WI38 (cell line): ENCODE measurements around the gene AMPD2.

Experiments used
- H3K4me3 ChIP-seq: 2 replicates; pipeline ENCODE4 v1.5.1; 2011; ENCODE audit warnings: low read depth, mild to moderate bottlenecking, control low read depth, low read length
- TF ChIP-seq, protein P1 (sequence below): IDR thresholded peaks from 2 replicates; pipeline ENCODE4 v1.5.1; 2012; ENCODE audit warnings: low read depth, mild to moderate bottlenecking, control low read depth, low read length

The AMPD2 gene

DNA sequence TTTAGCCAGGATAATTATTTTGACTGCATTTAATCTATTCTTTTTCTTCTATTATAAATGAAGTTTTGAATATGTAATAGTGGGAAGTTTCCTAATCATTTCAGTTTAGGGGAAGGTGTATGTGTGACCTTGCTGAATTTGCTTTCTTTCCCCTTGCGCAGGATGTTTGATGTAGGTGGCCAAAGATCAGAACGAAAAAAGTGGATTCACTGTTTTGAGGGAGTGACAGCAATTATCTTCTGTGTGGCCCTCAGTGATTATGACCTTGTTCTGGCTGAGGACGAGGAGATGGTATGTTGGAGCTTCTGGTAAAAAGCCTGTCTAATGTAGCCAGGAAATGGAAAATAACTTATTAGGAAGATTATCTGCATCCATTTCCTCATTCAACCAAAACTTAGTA is 33.6 kb upstream of the AMPD2 start:
- no peak overlapping the region for H3K4me3 ChIP-seq
- TF ChIP-seq, protein P1, sequence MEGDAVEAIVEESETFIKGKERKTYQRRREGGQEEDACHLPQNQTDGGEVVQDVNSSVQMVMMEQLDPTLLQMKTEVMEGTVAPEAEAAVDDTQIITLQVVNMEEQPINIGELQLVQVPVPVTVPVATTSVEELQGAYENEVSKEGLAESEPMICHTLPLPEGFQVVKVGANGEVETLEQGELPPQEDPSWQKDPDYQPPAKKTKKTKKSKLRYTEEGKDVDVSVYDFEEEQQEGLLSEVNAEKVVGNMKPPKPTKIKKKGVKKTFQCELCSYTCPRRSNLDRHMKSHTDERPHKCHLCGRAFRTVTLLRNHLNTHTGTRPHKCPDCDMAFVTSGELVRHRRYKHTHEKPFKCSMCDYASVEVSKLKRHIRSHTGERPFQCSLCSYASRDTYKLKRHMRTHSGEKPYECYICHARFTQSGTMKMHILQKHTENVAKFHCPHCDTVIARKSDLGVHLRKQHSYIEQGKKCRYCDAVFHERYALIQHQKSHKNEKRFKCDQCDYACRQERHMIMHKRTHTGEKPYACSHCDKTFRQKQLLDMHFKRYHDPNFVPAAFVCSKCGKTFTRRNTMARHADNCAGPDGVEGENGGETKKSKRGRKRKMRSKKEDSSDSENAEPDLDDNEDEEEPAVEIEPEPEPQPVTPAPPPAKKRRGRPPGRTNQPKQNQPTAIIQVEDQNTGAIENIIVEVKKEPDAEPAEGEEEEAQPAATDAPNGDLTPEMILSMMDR: no peak

- TF ChIP-seq, protein P1: no peak
Measured at GRCh38 chr1:109589177-109589576, 30.5 kb upstream of the AMPD2 start.

GRCh38 chr1:109589679-109590078 is 30.0 kb upstream of the AMPD2 start:
- no peak overlapping the region for H3K4me3 ChIP-seq
- TF ChIP-seq, protein P1: no peak

More at GRCh38 chr1:109589177-109589576, 30.5 kb upstream of the AMPD2 start:
- H3K4me3 ChIP-seq: no peak overlapping the region

- TF ChIP-seq, protein P1: no peak
- H3K4me3 ChIP-seq: no peak overlapping the region
Measured at GRCh38 chr1:109592916-109593315, 26.7 kb upstream of the AMPD2 start.

- H3K4me3 ChIP-seq: no peak overlapping the region
- TF ChIP-seq, protein P1: no peak
Measured at GRCh38 chr1:109595531-109595930, 24.1 kb upstream of the AMPD2 start.

DNA sequence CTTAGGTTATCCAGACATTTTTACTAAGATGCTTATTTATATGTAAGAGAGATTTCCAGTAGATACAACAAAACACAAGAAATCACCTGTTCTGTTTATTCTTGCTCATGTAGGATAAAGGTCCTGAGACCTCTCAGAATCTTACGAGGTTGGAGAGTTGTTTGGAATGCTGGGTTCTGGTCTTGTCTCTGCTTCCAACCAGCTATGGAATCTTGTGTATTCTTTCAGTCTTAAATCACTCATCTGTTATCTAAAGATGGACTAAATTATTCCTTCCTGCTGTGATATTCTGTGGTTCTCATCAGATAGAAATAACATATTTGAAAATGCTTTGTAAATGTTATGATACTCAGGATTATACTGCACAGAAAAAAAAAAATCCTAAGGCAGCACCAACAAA is 21.5 kb upstream of the AMPD2 start:
- TF ChIP-seq, protein P1: no peak
- no peak overlapping the region for H3K4me3 ChIP-seq

GRCh38 chr1:109598655-109599054 is 21.0 kb upstream of the AMPD2 start:
- no peak overlapping the region for H3K4me3 ChIP-seq
- TF ChIP-seq, protein P1: no peak
